Keratinocyte (primary cell): ENCODE results near the gene SEC63. TPM values are rescaled to one million over a fixed set of nuclear protein-coding genes. Genes with fewer than 3 reads are reported as not detected.
"Not testable (repeated sequence)": the region's sequence is repeated elsewhere in the genome, so short reads cannot be mapped to it uniquely, and the experiment has no call there.

Source experiments
- DNase-seq: peaks from one replicate; pipeline ENCODE4 v3.0.0-alpha.2; 2011; ENCODE audit warnings: low read depth, missing footprints, low spot score
- FAIRE-seq: peaks from 2 replicates; lab custom pipeline; 2011; peaks lifted over from hg19 to GRCh38; lab: Jason Lieb, UNC
- H2AFZ ChIP-seq: 2 replicates; pipeline ENCODE4 v1.6.0; 2012; ENCODE audit warnings: low read length, control low read depth, inconsistent platforms; ENCODE audit not compliant: control insufficient read depth
- H3K27ac ChIP-seq: 2 replicates; pipeline ENCODE4 v1.5.1; 2011; ENCODE audit warnings: low read length; ENCODE audit not compliant: control insufficient read depth, insufficient read depth
- H3K27me3 ChIP-seq: 3 replicates; pipeline ENCODE4 v1.6.0; 2011; ENCODE audit warnings: low read length; ENCODE audit not compliant: control insufficient read depth, insufficient read depth; ENCODE audit errors: extremely low read depth
- H3K36me3 ChIP-seq, 2 experiments: 2 replicates in 1 of 2; 3 replicates in 1 of 2; pipeline ENCODE4 v1.5.1; 2011; ENCODE audit warnings: low read length in 2 of 2, mild to moderate bottlenecking in 1 of 2; ENCODE audit not compliant: control insufficient read depth in 2 of 2, insufficient read depth in 2 of 2; ENCODE audit errors: extremely low read depth in 1 of 2
- H3K4me1 ChIP-seq: 3 replicates; pipeline ENCODE4 v1.5.1; 2011; ENCODE audit warnings: low read length; ENCODE audit not compliant: control insufficient read depth, insufficient read depth; ENCODE audit errors: extremely low read depth
- H3K4me2 ChIP-seq: 3 replicates; pipeline ENCODE4 v1.6.0; 2011; ENCODE audit warnings: low read depth, low read length; ENCODE audit not compliant: control insufficient read depth, insufficient read depth; ENCODE audit errors: extremely low read depth
- H3K4me3 ChIP-seq, 3 experiments: fragments of 200-600 bp in 1 of 3; sonication (generic) in 1 of 3; 2 replicates in 2 of 3; 3 replicates in 1 of 3; pipeline ENCODE4 v1.5.1; 2011 to 2016; ENCODE audit warnings: low read length in 3 of 3, mild to moderate bottlenecking in 3 of 3, control low read depth in 2 of 3, inconsistent platforms in 1 of 3, low read depth in 1 of 3, mixed read lengths in 1 of 3, mixed run types in 1 of 3, moderate library complexity in 1 of 3; ENCODE audit not compliant: control insufficient read depth in 2 of 3, insufficient read depth in 2 of 3; ENCODE audit errors: extremely low read depth in 1 of 3
- H3K79me2 ChIP-seq: 2 replicates; pipeline ENCODE4 v1.6.0; 2012; ENCODE audit warnings: low read length; ENCODE audit not compliant: control insufficient read depth, insufficient read depth
- H3K9ac ChIP-seq: 3 replicates; pipeline ENCODE4 v1.6.0; 2011; ENCODE audit warnings: low read length; ENCODE audit not compliant: control insufficient read depth, insufficient read depth; ENCODE audit errors: extremely low read depth
- H3K9me1 ChIP-seq: 3 replicates; pipeline ENCODE4 v1.6.0; 2011; ENCODE audit warnings: low read length; ENCODE audit not compliant: control insufficient read depth, insufficient read depth; ENCODE audit errors: extremely low read depth
- H3K9me3 ChIP-seq: 2 replicates; pipeline ENCODE4 v1.5.1; 2012; ENCODE audit warnings: low read depth, low read length; ENCODE audit not compliant: control insufficient read depth
- H4K20me1 ChIP-seq: 3 replicates; pipeline ENCODE4 v1.6.0; 2011; ENCODE audit warnings: low read length; ENCODE audit not compliant: control insufficient read depth, insufficient read depth; ENCODE audit errors: extremely low read depth
- EZH2 ChIP-seq: IDR thresholded peaks from one replicate; pipeline ENCODE4 v1.6.1; 2012; ENCODE audit warnings: inconsistent platforms, mild to moderate bottlenecking, low read length, moderate library complexity
- dilution Hi-C: fragments of 300-500 bp; cut with MboI; formaldehyde crosslinking; loops from one replicate; pipeline ENCODE4 v1.7.0; 2020; ENCODE audit warnings: low sequenced_read_pairs; ENCODE audit not compliant: extremely low pct_ligation_motif_present
- polyA plus RNA-seq, 5 experiments: library from polyadenylated mRNA; depleted of rRNA in 3 of 5; stranded (reverse) in 3 of 5; stranded (forward) in 1 of 5; unstranded in 1 of 5; fragments of >200 nt; gene quantifications; 1 replicate in 1 of 5; 2 replicates in 3 of 5; 3 replicates in 1 of 5; pipeline versions ENCODE4 v1.2.1 to v1.2.3, GENCODE V29; 2011 to 2012; ENCODE audit warnings: missing spikeins in 2 of 5, low read depth in 1 of 5, low replicate concordance in 1 of 5
- TF ChIP-seq, protein P1 (sequence below), 3 experiments: IDR thresholded peaks in 1 of 3; conservative IDR thresholded peaks in 1 of 3; optimal IDR thresholded peaks in 1 of 3; 2 replicates in 2 of 3; 3 replicates in 1 of 3; pipeline versions ENCODE3 to v1.5.1; 2011; ENCODE audit warnings: low read length in 3 of 3, mild to moderate bottlenecking in 3 of 3, moderate library complexity in 2 of 3, control low read depth in 1 of 3, inconsistent platforms in 1 of 3; ENCODE audit not compliant: insufficient read depth in 2 of 3; ENCODE audit errors: extremely low read depth in 1 of 3

The SEC63 gene
- polyA plus RNA-seq, 1 donor (not counting 4 experiments of a cell fraction or from before 2014, with no cell fraction given): 91.4 TPM

DNA sequence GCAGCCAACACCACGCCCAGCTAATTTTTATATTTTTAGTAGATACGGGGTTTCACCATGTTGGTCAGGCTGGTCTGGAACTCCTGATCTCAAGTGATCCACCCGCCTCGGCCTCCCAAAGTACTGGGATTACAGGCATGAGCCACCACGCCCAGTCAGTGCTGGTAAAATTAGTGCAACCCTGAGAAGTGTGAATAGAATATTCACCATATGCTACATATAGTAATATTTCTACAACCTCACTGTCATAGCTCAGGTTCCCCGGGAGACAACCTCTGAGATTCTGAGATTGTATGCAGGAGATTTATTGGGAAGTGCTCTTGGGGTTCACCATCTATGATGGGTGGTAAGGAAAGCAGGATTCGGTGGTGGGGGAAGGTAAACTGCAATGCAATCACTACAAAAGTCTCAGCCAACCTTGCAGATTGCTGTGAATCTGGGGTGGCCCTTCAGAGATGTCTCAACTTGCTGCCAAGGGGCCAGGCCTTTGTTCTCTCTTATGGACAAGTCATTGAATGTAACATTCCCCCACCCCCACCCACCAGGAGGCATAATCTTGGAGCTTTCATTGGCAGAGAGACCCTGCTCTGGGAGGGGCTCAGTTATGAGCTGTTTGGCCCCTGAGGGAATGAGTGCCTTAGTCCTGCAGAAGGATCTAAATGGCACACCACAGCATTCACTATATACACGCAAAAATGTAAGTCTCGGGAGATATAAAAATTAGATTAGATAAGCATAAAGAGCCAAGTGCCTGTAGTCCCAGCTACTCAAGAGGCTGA, 34.0 kb upstream of the SEC63 start:
- no peaks in the 10 kb centered on the region for H3K27me3 ChIP-seq
- peak; percentile 67 for DNase-seq
- no peak overlapping the region for H3K9ac ChIP-seq
- H3K9me1 ChIP-seq: no peaks in the 10 kb centered on the region
- no peak for TF ChIP-seq EZH2
- TF ChIP-seq, protein P1, sequence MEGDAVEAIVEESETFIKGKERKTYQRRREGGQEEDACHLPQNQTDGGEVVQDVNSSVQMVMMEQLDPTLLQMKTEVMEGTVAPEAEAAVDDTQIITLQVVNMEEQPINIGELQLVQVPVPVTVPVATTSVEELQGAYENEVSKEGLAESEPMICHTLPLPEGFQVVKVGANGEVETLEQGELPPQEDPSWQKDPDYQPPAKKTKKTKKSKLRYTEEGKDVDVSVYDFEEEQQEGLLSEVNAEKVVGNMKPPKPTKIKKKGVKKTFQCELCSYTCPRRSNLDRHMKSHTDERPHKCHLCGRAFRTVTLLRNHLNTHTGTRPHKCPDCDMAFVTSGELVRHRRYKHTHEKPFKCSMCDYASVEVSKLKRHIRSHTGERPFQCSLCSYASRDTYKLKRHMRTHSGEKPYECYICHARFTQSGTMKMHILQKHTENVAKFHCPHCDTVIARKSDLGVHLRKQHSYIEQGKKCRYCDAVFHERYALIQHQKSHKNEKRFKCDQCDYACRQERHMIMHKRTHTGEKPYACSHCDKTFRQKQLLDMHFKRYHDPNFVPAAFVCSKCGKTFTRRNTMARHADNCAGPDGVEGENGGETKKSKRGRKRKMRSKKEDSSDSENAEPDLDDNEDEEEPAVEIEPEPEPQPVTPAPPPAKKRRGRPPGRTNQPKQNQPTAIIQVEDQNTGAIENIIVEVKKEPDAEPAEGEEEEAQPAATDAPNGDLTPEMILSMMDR (optimal IDR thresholded peaks at IDR 0.05 in 1 of 3, IDR thresholded peaks at IDR 0.05 in 1 of 3, conservative IDR thresholded peaks at IDR 0.05 in 1 of 3; ENCODE audit: extremely low read depth in 1 of 3, insufficient read depth in 2 of 3, low read length in 3 of 3): no peak
- H2AFZ ChIP-seq: peak overlapping the region; percentile 41
- dilution Hi-C loops: no loop called here
- H3K4me2 ChIP-seq: peak overlapping the region; percentile 83
- peak overlapping the region in 1 of 3 experiments; percentile 6 for H3K4me3 ChIP-seq
- H3K9me3 ChIP-seq: no peaks in the 10 kb centered on the region
- no peaks in the 10 kb centered on the region for H3K36me3 ChIP-seq
- H3K79me2 ChIP-seq: no peaks in the 10 kb centered on the region
- FAIRE-seq: peak; percentile 70
- H3K27ac ChIP-seq: peak overlapping the region; percentile 75
- H3K4me1 ChIP-seq: peaks cover 26% of the 10 kb centered on the region
- no peaks in the 10 kb centered on the region for H4K20me1 ChIP-seq

DNA sequence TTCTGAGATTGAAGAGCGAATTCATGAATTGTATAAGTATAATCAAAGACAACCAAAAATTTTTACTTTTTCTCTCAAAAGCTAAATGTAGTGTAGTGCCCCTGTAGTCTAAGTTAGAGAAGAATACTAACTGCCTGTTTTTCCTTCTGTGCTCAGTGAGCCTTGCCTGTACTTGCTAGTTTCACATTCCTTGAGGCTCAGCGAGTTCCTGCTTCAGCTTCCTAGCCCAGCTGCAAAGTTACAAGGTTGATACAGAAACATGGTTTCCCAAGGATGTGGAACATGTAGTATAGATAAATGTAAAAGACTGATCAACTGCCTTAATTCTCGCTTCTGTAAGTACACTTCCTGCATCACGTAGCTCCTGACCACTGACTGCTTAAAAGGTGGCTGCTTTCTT, 33.1 kb upstream of the SEC63 start:
- FAIRE-seq (peak; percentile 95), DNase-seq (no peak)
- Histone ChIP-seq H3K36me3 (no peaks in the 10 kb centered on the region), H3K9me1 (no peaks in the 10 kb centered on the region), H4K20me1 (no peaks in the 10 kb centered on the region), H3K4me3 (peak overlapping the region in 2 of 3 experiments; percentile 42 to 55), H3K27ac (peak overlapping the region; percentile 75), H2AFZ (peak overlapping the region; percentile 93), H3K79me2 (no peaks in the 10 kb centered on the region), H3K27me3 (no peaks in the 10 kb centered on the region), H3K9ac (peak overlapping the region; percentile 56), H3K4me2 (peak overlapping the region; percentile 83), H3K4me1 (peaks cover 26% of the 10 kb centered on the region), H3K9me3 (no peaks in the 10 kb centered on the region)
- TF ChIP-seq, protein P1 (optimal IDR thresholded peaks at IDR 0.05 in 1 of 3, IDR thresholded peaks at IDR 0.05 in 1 of 3, conservative IDR thresholded peaks at IDR 0.05 in 1 of 3; ENCODE audit: extremely low read depth in 1 of 3, insufficient read depth in 2 of 3, low read length in 3 of 3): no peak
- TF ChIP-seq EZH2: no peak
- dilution Hi-C loops: no loop called here

DNA sequence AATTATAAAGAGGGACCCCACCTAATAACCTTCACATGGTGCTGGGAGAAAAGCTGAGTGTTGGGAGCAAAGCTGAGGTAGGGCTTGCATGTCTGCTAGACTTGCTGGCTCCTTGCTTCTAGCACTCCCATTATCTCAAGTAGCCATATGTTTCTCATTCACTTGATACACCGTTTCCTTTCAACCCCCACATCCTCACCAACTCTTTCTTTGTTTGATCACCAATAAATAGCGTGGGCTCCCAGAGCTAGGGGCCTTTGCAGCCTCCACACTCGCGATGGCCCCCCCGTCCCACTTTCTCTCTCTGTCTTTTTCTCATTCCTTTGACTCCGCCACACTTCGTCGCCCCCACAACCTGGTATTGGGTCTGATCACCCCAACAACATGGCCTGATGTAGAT, 32.6 kb upstream of the SEC63 start:
- Histone ChIP-seq H2AFZ (peak overlapping the region; percentile 93), H3K4me3 (peak overlapping the region in 2 of 3 experiments; percentile 42 to 55), H3K4me1 (peaks cover 26% of the 10 kb centered on the region), H3K27ac (peak overlapping the region; percentile 75), H3K9ac (peak overlapping the region; percentile 56), H3K4me2 (peak overlapping the region; percentile 83)
- H3K36me3 ChIP-seq, H3K27me3 ChIP-seq, H4K20me1 ChIP-seq, dilution Hi-C loops, DNase-seq, H3K79me2 ChIP-seq, H3K9me3 ChIP-seq, H3K9me1 ChIP-seq, FAIRE-seq: not testable (repeated sequence)
